KMS-11 (cell line): ENCODE results near the gene FGGY.

Source experiments
- H2AFZ ChIP-seq: fragments of 200-600 bp; sonication (generic); 2 replicates; pipeline ENCODE4 v1.6.1; 2016; ENCODE audit warnings: antibody characterized with exemption, mixed run types, low read depth
- H3K27ac ChIP-seq: fragments of 200-600 bp; sonication (generic); 2 replicates; pipeline ENCODE4 v1.6.1; 2016; ENCODE audit warnings: mild to moderate bottlenecking, mixed run types
- H3K27me3 ChIP-seq: fragments of 200-600 bp; sonication (generic); 2 replicates; pipeline ENCODE4 v1.6.1; 2017; ENCODE audit warnings: mild to moderate bottlenecking, low read depth, mixed run types, moderate library complexity; ENCODE audit not compliant: insufficient read depth
- H3K36me3 ChIP-seq: fragments of 200-600 bp; sonication (generic); 2 replicates; pipeline ENCODE4 v1.6.1; 2017; ENCODE audit warnings: mild to moderate bottlenecking, mixed run types; ENCODE audit not compliant: insufficient read depth
- H3K4me1 ChIP-seq: fragments of 200-600 bp; sonication (generic); 2 replicates; pipeline ENCODE4 v1.6.1; 2016; ENCODE audit warnings: mild to moderate bottlenecking, low read depth, mixed run types; ENCODE audit not compliant: poor library complexity, severe bottlenecking
- H3K4me2 ChIP-seq: fragments of 200-600 bp; sonication (generic); 2 replicates; pipeline ENCODE4 v1.7.0; 2016; ENCODE audit warnings: mild to moderate bottlenecking, mixed run types
- H3K4me3 ChIP-seq: fragments of 200-600 bp; sonication (generic); IDR thresholded peaks from 2 replicates; pipeline ENCODE4 v1.6.1; 2017; ENCODE audit warnings: low read depth, low read length, mixed read lengths; ENCODE audit not compliant: insufficient read depth
- H3K79me2 ChIP-seq: fragments of 200-600 bp; sonication (generic); 2 replicates; pipeline ENCODE4 v1.6.1; 2016; ENCODE audit warnings: low read depth, mixed run types; ENCODE audit not compliant: insufficient read depth
- H3K9ac ChIP-seq: fragments of 200-600 bp; sonication (generic); 2 replicates; pipeline ENCODE4 v1.6.1; 2016; ENCODE audit warnings: mild to moderate bottlenecking, mixed run types
- H4K20me1 ChIP-seq: fragments of 200-600 bp; sonication (generic); 2 replicates; pipeline ENCODE4 v1.6.1; 2016; ENCODE audit warnings: mild to moderate bottlenecking, mixed run types; ENCODE audit not compliant: insufficient read depth
- CTCF ChIP-seq: fragments of 200-600 bp; sonication (generic); conservative IDR thresholded peaks from 2 replicates; pipeline ENCODE4 v1.6.1; 2017; ENCODE audit warnings: low read depth, mild to moderate bottlenecking, antibody characterized with exemption, low read length, moderate library complexity, mixed read lengths

FGGY gene

GRCh38 chr1:59429656-59430055 lies 132.8 kb downstream of the FGGY start:
- Histone ChIP-seq H3K79me2 (no peaks in the 10 kb centered on the region), H3K27me3 (no peaks in the 10 kb centered on the region), H2AFZ (no peak overlapping the region), H3K9ac (no peak overlapping the region), H3K27ac (no peak overlapping the region), H3K4me3 (no peak overlapping the region), H3K4me1 (peaks cover 11% of the 10 kb centered on the region), H3K36me3 (no peaks in the 10 kb centered on the region), H3K4me2 (no peak overlapping the region), H4K20me1 (no peaks in the 10 kb centered on the region)
- no peak for TF ChIP-seq CTCF

- Histone ChIP-seq H3K27me3 (no peaks in the 10 kb centered on the region), H3K4me2 (peak overlapping the region; percentile 43; the same call in 1 of the 2 replicates), H3K9ac (no peak overlapping the region), H3K4me3 (no peak overlapping the region), H2AFZ (no peak overlapping the region), H3K36me3 (no peaks in the 10 kb centered on the region), H4K20me1 (no peaks in the 10 kb centered on the region), H3K27ac (no peak overlapping the region), H3K79me2 (no peaks in the 10 kb centered on the region), H3K4me1 (peaks cover 11% of the 10 kb centered on the region)
- no peak for TF ChIP-seq CTCF
These were observed 134.8 kb downstream of the FGGY start for GRCh38 chr1:59431566-59432294.

GRCh38 chr1:59432531-59433439 lies 135.9 kb downstream of the FGGY start:
- no peak overlapping the region for H3K9ac ChIP-seq
- H3K4me1 ChIP-seq, result peaks cover 11% of the 10 kb centered on the region
- H3K79me2 ChIP-seq, result no peaks in the 10 kb centered on the region
- H3K36me3 ChIP-seq, result no peaks in the 10 kb centered on the region
- TF ChIP-seq CTCF, result no peak
- no peaks in the 10 kb centered on the region for H3K27me3 ChIP-seq
- no peak overlapping the region for H3K4me3 ChIP-seq
- no peak overlapping the region for H3K27ac ChIP-seq
- H4K20me1 ChIP-seq, result no peaks in the 10 kb centered on the region
- no peak overlapping the region for H2AFZ ChIP-seq
- peak overlapping the region; percentile 43 for H3K4me2 ChIP-seq

GRCh38 chr1:59433440-59433813 lies 136.5 kb downstream of the FGGY start:
- Histone ChIP-seq H2AFZ (no peak overlapping the region), H3K79me2 (no peaks in the 10 kb centered on the region), H4K20me1 (no peaks in the 10 kb centered on the region), H3K36me3 (no peaks in the 10 kb centered on the region), H3K27me3 (no peaks in the 10 kb centered on the region), H3K4me3 (no peak overlapping the region), H3K4me1 (peaks cover 11% of the 10 kb centered on the region), H3K27ac (no peak overlapping the region), H3K9ac (no peak overlapping the region), H3K4me2 (no peak overlapping the region)
- no peak for TF ChIP-seq CTCF
